Suprapubic skin (tissue), 4 donors: ENCODE results near the gene PRLR. TPM values are rescaled to one million over a fixed set of nuclear protein-coding genes. Genes with fewer than 3 reads are reported as not detected.

Experiments
- DNase-seq, 2 donors: peaks; one replicate each; pipeline ENCODE4 v3.0.0-alpha.2; 2019; ENCODE audit warnings: low spot score in 2 of 2
- H3K27ac ChIP-seq: fragments of 200-600 bp; sonication (generic); one replicate; pipeline ENCODE4 v1.5.1; 2019
- H3K27me3 ChIP-seq: fragments of 200-600 bp; sonication (generic); one replicate; pipeline ENCODE4 v1.5.1; 2019
- H3K36me3 ChIP-seq: fragments of 200-600 bp; sonication (generic); one replicate; pipeline ENCODE4 v1.5.1; 2019
- H3K4me1 ChIP-seq: fragments of 200-600 bp; sonication (generic); one replicate; pipeline ENCODE4 v1.5.1; 2019
- H3K4me3 ChIP-seq: fragments of 200-600 bp; sonication (generic); one replicate; pipeline ENCODE4 v1.5.1; 2019; ENCODE audit warnings: mild to moderate bottlenecking
- H3K9me3 ChIP-seq: fragments of 200-600 bp; sonication (generic); one replicate; pipeline ENCODE4 v1.5.1; 2019
- EP300 ChIP-seq: sonication (generic); formaldehyde crosslinking; IDR thresholded peaks from one replicate; pipeline ENCODE4 v1.6.1; 2017; ENCODE audit warnings: antibody characterized with exemption
- POLR2A ChIP-seq, 2 donors: fragments of 450-650 bp; IDR thresholded peaks; one replicate each; pipeline ENCODE4 v1.6.1; 2017; ENCODE audit warnings: antibody characterized with exemption in 2 of 2, mild to moderate bottlenecking in 2 of 2, moderate library complexity in 2 of 2
- POLR2AphosphoS5 ChIP-seq, 3 donors: sonication (generic); formaldehyde crosslinking; IDR thresholded peaks; one replicate each; pipeline ENCODE4 v1.6.1; 2017; ENCODE audit warnings: antibody characterized with exemption in 3 of 3
- WGBS: methylation state at CpG from one replicate; pipeline ENCODE4 v1.1.5; 2018; 5-methylcytosine and 5-hydroxymethylcytosine counted together
- total RNA-seq, 4 donors: library from RNA; depleted of rRNA; stranded (reverse); fragments of >200 nt; gene quantifications; one replicate each; pipeline ENCODE4 v1.1.0, GENCODE V29; 2016
- TF ChIP-seq, protein P1 (sequence below), 2 donors: fragments of 200-600 bp in 1 of 2; fragments of 450-650 bp in 1 of 2; sonication (generic) in 1 of 2; IDR thresholded peaks; one replicate each; pipeline ENCODE4 v1.5.1; 2016 to 2019; ENCODE audit warnings: antibody characterized with exemption in 2 of 2, mild to moderate bottlenecking in 1 of 2, moderate library complexity in 1 of 2

Gene PRLR
- total RNA-seq, 4 donors from 2014 or later, result 8.0 to 18.7 (median 17.6) TPM

GRCh38 chr5:35002459-35002858 is 227.8 kb downstream of the PRLR start:
- TF ChIP-seq POLR2A (IDR thresholded peaks at IDR 0.05), result no peak
- TF ChIP-seq, protein P1, sequence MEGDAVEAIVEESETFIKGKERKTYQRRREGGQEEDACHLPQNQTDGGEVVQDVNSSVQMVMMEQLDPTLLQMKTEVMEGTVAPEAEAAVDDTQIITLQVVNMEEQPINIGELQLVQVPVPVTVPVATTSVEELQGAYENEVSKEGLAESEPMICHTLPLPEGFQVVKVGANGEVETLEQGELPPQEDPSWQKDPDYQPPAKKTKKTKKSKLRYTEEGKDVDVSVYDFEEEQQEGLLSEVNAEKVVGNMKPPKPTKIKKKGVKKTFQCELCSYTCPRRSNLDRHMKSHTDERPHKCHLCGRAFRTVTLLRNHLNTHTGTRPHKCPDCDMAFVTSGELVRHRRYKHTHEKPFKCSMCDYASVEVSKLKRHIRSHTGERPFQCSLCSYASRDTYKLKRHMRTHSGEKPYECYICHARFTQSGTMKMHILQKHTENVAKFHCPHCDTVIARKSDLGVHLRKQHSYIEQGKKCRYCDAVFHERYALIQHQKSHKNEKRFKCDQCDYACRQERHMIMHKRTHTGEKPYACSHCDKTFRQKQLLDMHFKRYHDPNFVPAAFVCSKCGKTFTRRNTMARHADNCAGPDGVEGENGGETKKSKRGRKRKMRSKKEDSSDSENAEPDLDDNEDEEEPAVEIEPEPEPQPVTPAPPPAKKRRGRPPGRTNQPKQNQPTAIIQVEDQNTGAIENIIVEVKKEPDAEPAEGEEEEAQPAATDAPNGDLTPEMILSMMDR (IDR thresholded peaks at IDR 0.05), result no peak
- TF ChIP-seq POLR2AphosphoS5 (IDR thresholded peaks at IDR 0.05), result no peak
- TF ChIP-seq EP300, result no peak
- no peak overlapping the region for H3K27ac ChIP-seq
- H3K36me3 ChIP-seq, result no peaks in the 10 kb centered on the region
- no peaks in the 10 kb centered on the region for H3K9me3 ChIP-seq
- peaks cover 4% of the 10 kb centered on the region for H3K27me3 ChIP-seq
- DNase-seq, result no peak
- no peak overlapping the region for H3K4me3 ChIP-seq
- no peaks in the 10 kb centered on the region for H3K4me1 ChIP-seq
- 93% methylated on average over 6 of the region's 6 CpGs for WGBS

DNA sequence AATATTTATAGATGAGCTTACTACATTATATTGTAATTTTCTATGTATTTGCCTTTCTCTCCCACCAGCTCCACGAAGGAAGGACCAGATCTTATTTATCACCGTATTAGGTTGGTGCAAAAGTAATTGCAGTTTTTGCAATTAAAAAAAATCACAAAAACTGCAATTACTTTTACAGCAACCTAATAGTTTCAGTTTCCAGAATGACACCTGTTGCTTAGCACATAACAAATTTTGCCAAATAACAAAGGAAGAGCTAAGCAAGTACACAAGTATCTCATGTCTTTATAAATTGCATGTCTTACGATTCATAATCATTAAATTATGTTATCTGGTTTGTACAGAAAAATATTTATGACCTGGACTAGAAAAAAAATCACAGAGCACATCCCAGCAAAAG is 228.4 kb downstream of the PRLR start:
- Histone ChIP-seq H3K4me1 (no peaks in the 10 kb centered on the region), H3K4me3 (no peak overlapping the region), H3K27me3 (peaks cover 4% of the 10 kb centered on the region), H3K36me3 (no peaks in the 10 kb centered on the region), H3K9me3 (no peaks in the 10 kb centered on the region), H3K27ac (no peak overlapping the region)
- 83% methylated on average over 3 of the region's 3 CpGs for WGBS
- TF ChIP-seq, protein P1 (IDR thresholded peaks at IDR 0.05), result no peak
- TF ChIP-seq POLR2AphosphoS5 (IDR thresholded peaks at IDR 0.05) (no peak), EP300 (no peak), POLR2A (IDR thresholded peaks at IDR 0.05) (no peak)
- no peak for DNase-seq

Other genes starting within 250 kb of the PRLR start
- not detected for gene AGXT2, start 182.5 kb downstream of the PRLR start, total RNA-seq